H1 (cell line): ENCODE data around the gene TCP11X1. TPM values are rescaled to one million over a fixed set of nuclear protein-coding genes. Genes with fewer than 3 reads are reported as not detected.

Experiments used
- CTCF ChIA-PET: fragments of 300-600 bp; sonication (Branson Sonifier 250); formaldehyde crosslinking; loops from one replicate; lab custom pipeline; 2021; ENCODE audit not compliant: partially characterized antibody; lab: Charles Lee
- POLR2A ChIA-PET: fragments of 300-600 bp; sonication (Branson Sonifier 250); formaldehyde crosslinking; loops from one replicate; lab custom pipeline; 2021; ENCODE audit warnings: inconsistent platforms; ENCODE audit not compliant: partially characterized antibody; lab: Charles Lee
- DNase-seq, 2 experiments: peaks; one replicate each; pipeline versions ENCODE4 v3.0.0 to v3.0.0-alpha.2; 2010 to 2022; ENCODE audit warnings: low spot score in 2 of 2, low read depth in 1 of 2, mixed read lengths in 1 of 2
- FAIRE-seq: peaks from 2 replicates; lab custom pipeline; 2011; peaks lifted over from hg19 to GRCh38; lab: Jason Lieb, UNC
- H2AFZ ChIP-seq: 2 replicates; pipeline ENCODE4 v1.8.1; 2012; ENCODE audit warnings: low read length, inconsistent platforms
- H2AK5ac ChIP-seq: 2 replicates; pipeline ENCODE4 v1.6.1; 2013; ENCODE audit warnings: low read depth, low read length
- H2BK120ac ChIP-seq: replicated peaks from 2 replicates; pipeline ENCODE3; 2013; ENCODE audit warnings: low read depth, low read length, inconsistent platforms
- H2BK12ac ChIP-seq: 2 replicates; pipeline ENCODE4 v1.6.1; 2013; ENCODE audit warnings: low read depth, low read length
- H2BK15ac ChIP-seq: 2 replicates; pipeline ENCODE4 v1.6.1; 2013; ENCODE audit warnings: low read length
- H2BK20ac ChIP-seq: 2 replicates; pipeline ENCODE4 v1.6.1; 2013; ENCODE audit warnings: low read length
- H2BK5ac ChIP-seq: 2 replicates; pipeline ENCODE4 v1.6.1; 2013; ENCODE audit warnings: low read depth, low read length
- H3K14ac ChIP-seq: 2 replicates; pipeline ENCODE4 v1.6.1; 2013; ENCODE audit warnings: inconsistent platforms; ENCODE audit not compliant: insufficient read length
- H3K18ac ChIP-seq: 2 replicates; pipeline ENCODE4 v1.6.1; 2013; ENCODE audit warnings: low read length; ENCODE audit errors: extremely low read depth
- H3K23ac ChIP-seq: 2 replicates; pipeline ENCODE4 v1.6.1; 2013; ENCODE audit warnings: inconsistent platforms; ENCODE audit not compliant: insufficient read length
- H3K23me2 ChIP-seq: 2 replicates; pipeline ENCODE4 v1.6.1; 2013; ENCODE audit warnings: low read depth, low read length
- H3K27ac ChIP-seq: 2 replicates; pipeline ENCODE4 v1.6.1; 2011; ENCODE audit warnings: low read depth, low read length, inconsistent platforms
- H3K27me3 ChIP-seq, 4 experiments: replicated peaks in 1 of 4; 1 replicate in 1 of 4; 2 replicates in 3 of 4; pipeline versions ENCODE4 v1.6.1 to v1.8.1; 2011 to 2013; ENCODE audit warnings: low read length in 3 of 4, mild to moderate bottlenecking in 3 of 4, inconsistent platforms in 2 of 4, mixed read lengths in 2 of 4, moderate library complexity in 1 of 4; ENCODE audit not compliant: control insufficient read depth in 3 of 4, insufficient read depth in 3 of 4; ENCODE audit errors: extremely low read depth in 1 of 4
- H3K36me3 ChIP-seq, 4 experiments: 2 replicates each; pipeline versions ENCODE4 v1.6.1 to v1.8.1; 2011 to 2013; ENCODE audit warnings: mild to moderate bottlenecking in 4 of 4, low read length in 3 of 4, moderate library complexity in 2 of 4, control low read depth in 1 of 4, inconsistent platforms in 1 of 4; ENCODE audit not compliant: insufficient read depth in 4 of 4, control insufficient read depth in 2 of 4
- H3K4ac ChIP-seq: replicated peaks from 2 replicates; pipeline ENCODE3; 2013; ENCODE audit warnings: low read length, low read depth, mixed read lengths, inconsistent platforms; ENCODE audit not compliant: insufficient read length
- H3K4me1 ChIP-seq, 4 experiments: replicated peaks in 1 of 4; 1 replicate in 1 of 4; 2 replicates in 3 of 4; pipeline versions ENCODE4 v1.6.1 to v1.8.1; 2011 to 2013; ENCODE audit warnings: low read length in 3 of 4, inconsistent platforms in 2 of 4, mixed read lengths in 1 of 4; ENCODE audit not compliant: insufficient read depth in 4 of 4, control insufficient read depth in 3 of 4
- H3K4me2 ChIP-seq, 2 experiments: 2 replicates each; pipeline versions ENCODE4 v1.6.1 to v1.8.1; 2011 to 2013; ENCODE audit warnings: low read depth in 2 of 2, low read length in 2 of 2, control low read depth in 1 of 2, inconsistent platforms in 1 of 2, mild to moderate bottlenecking in 1 of 2; ENCODE audit not compliant: insufficient read depth in 1 of 2
- H3K4me3 ChIP-seq, 4 experiments: fragments of 200-600, 300-600 bp in 1 of 4; sonication (generic), shearing (Covaris generic), sonication (Bioruptor Twin) in 1 of 4; 2 replicates each; pipeline versions ENCODE4 v1.5.1 to v1.8.1; 2011 to 2016; ENCODE audit warnings: low read length in 4 of 4, low read depth in 3 of 4, control low read depth in 2 of 4, inconsistent platforms in 2 of 4, mild to moderate bottlenecking in 2 of 4, mixed read lengths in 1 of 4, moderate library complexity in 1 of 4; ENCODE audit not compliant: insufficient read depth in 2 of 4; ENCODE audit errors: extremely low read depth in 1 of 4
- H3K56ac ChIP-seq: replicated peaks from 2 replicates; pipeline ENCODE3; 2013; ENCODE audit warnings: low read depth, mild to moderate bottlenecking, mixed read lengths, low read length, inconsistent platforms; ENCODE audit not compliant: insufficient read length
- H3K79me1 ChIP-seq: 2 replicates; pipeline ENCODE4 v1.6.1; 2013; ENCODE audit warnings: low read depth, low read length, control low read depth
- H3K79me2 ChIP-seq, 2 experiments: 2 replicates each; pipeline versions ENCODE4 v1.6.1 to v1.8.1; 2012 to 2013; ENCODE audit warnings: low read length in 2 of 2, mild to moderate bottlenecking in 2 of 2, inconsistent platforms in 1 of 2; ENCODE audit not compliant: insufficient read depth in 2 of 2, control insufficient read depth in 1 of 2
- H3K9ac ChIP-seq, 4 experiments: replicated peaks in 1 of 4; 1 replicate in 1 of 4; 2 replicates in 3 of 4; pipeline versions ENCODE4 v1.6.1 to v1.8.1; 2011 to 2013; ENCODE audit warnings: low read depth in 3 of 4, low read length in 3 of 4, control low read depth in 2 of 4, mild to moderate bottlenecking in 2 of 4, moderate library complexity in 2 of 4, inconsistent platforms in 1 of 4; ENCODE audit errors: extremely low read depth in 1 of 4
- H3K9me3 ChIP-seq, 2 experiments: 2 replicates each; pipeline versions ENCODE4 v1.6.1 to v1.8.1; 2012 to 2013; ENCODE audit warnings: mild to moderate bottlenecking in 2 of 2, moderate library complexity in 2 of 2, control low read depth in 1 of 2, inconsistent platforms in 1 of 2, low read depth in 1 of 2, low read length in 1 of 2, mixed read lengths in 1 of 2; ENCODE audit not compliant: insufficient read depth in 2 of 2
- H4K20me1 ChIP-seq, 2 experiments: replicated peaks in 1 of 2; 2 replicates each; pipeline versions ENCODE3 to v1.8.1; 2011 to 2013; ENCODE audit warnings: inconsistent platforms in 2 of 2, low read length in 2 of 2, mild to moderate bottlenecking in 1 of 2; ENCODE audit not compliant: insufficient read depth in 2 of 2, control insufficient read depth in 1 of 2
- H4K5ac ChIP-seq: 2 replicates; pipeline ENCODE4 v1.6.1; 2013; ENCODE audit warnings: low read length, low read depth, mixed read lengths, inconsistent platforms; ENCODE audit not compliant: insufficient read length
- H4K8ac ChIP-seq: 2 replicates; pipeline ENCODE4 v1.8.0; 2013; ENCODE audit warnings: mild to moderate bottlenecking, moderate library complexity, low read length, inconsistent platforms; ENCODE audit not compliant: insufficient read depth; ENCODE audit errors: extremely low read depth
- H4K91ac ChIP-seq: replicated peaks from 2 replicates; pipeline ENCODE3; 2013; ENCODE audit warnings: low read length, mixed read lengths, inconsistent platforms; ENCODE audit not compliant: insufficient read length
- MAFK ChIP-seq: IDR thresholded peaks from 2 replicates; pipeline ENCODE4 v1.6.1; 2012; ENCODE audit warnings: low read depth, mild to moderate bottlenecking, improper control_type of control experiment, low read length
- SP2 ChIP-seq: IDR thresholded peaks from 2 replicates; pipeline ENCODE4 v1.6.1; 2012; ENCODE audit warnings: mild to moderate bottlenecking, low read length, inconsistent platforms
- WGBS, 2 experiments: shearing (Covaris generic) in 1 of 2; methylation state at CpG; one replicate each; pipeline versions ENCODE4 v1.1.6 to v1.1.7; 2013 to 2015; ENCODE audit warnings: low lambda C conversion rate in 2 of 2, mixed read lengths in 2 of 2, inconsistent platforms in 1 of 2, low coverage in 1 of 2, missing lambda C conversion rate in 1 of 2; ENCODE audit not compliant: insufficient replicate concordance in 2 of 2, insufficient coverage in 1 of 2, insufficient read length in 1 of 2; ENCODE audit errors: extremely low coverage in 1 of 2, missing lambda C conversion rate in 1 of 2; 5-methylcytosine and 5-hydroxymethylcytosine counted together
- polyA plus RNA-seq, 7 experiments: library from polyadenylated mRNA; depleted of rRNA in 3 of 7; stranded (reverse) in 5 of 7; unstranded in 2 of 7; fragments of >200 nt in 5 of 7; fragments of 200-250 nt in 2 of 7; gene quantifications; 1 replicate in 5 of 7; 2 replicates in 1 of 7; 4 replicates in 1 of 7; pipeline versions ENCODE4 v1.2.1 to v1.2.3, GENCODE V29; 2011 to 2013; ENCODE audit warnings: missing spikeins in 2 of 7, mixed read lengths in 2 of 7
- total RNA-seq: library from RNA; stranded (reverse); fragmentation: NEBNext Ultra II Directional; extraction: Animal tissue kit (Norgen Biotek cat#: 25700); gene quantifications from 2 replicates; pipeline ENCODE4 v1.2.1, GENCODE V29; 2021

The TCP11X1 gene
- total and polyA plus RNA-seq, 2 of the 8 experiments (the other 6 are each of a cell fraction or from before 2014, with no cell fraction given): not detected

DNA sequence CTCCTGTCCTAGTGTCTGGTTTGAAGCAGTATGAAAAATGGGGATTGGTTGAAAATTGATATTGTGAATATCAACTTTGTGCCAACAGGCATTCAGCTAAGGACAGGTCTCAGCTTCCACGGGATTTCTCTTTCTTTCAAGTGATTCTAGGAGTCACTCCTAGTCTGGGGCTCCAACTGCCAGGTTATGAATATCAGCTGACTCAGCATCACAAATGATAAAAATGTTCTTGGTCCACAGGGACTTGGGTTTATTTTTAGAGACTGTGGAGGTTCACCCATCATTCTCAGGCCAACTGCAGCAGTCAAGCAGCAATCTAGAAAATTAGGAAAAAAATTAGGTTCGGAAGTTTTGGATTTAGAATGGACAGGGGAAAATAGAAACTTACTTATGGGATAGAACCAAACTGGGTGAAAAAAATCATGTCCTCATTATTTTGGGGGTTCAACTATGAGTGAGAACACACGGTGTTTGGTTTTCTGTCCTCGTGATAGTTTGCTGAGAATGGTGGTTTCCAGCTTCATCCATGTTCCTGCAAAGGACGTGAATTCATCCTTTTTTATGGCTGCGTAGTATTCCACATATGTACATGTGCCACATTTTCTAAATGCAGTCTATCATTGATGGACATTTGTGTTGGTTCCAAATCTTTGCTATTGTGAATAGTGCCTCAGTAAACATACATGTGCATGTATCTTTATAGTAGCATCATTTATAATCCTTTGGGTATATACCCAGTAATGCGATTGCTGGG is 29.0 kb upstream of the TCP11X1 start:
- TF ChIP-seq SP2: no peak
- peak; percentile 8; the same call in 1 of the 2 replicates for TF ChIP-seq MAFK

More for the DNA sequence above, 29.0 kb upstream of the TCP11X1 start:
- FAIRE-seq (no peak), DNase-seq (no peak)
- Histone ChIP-seq H3K4me1 (no peaks in the 10 kb centered on the region), H3K9ac (no peak overlapping the region), H2AK5ac (no peak overlapping the region), H2BK120ac (no peak overlapping the region), H4K20me1 (no peaks in the 10 kb centered on the region), H3K23ac (no peak overlapping the region), H4K91ac (no peak overlapping the region), H3K27ac (no peak overlapping the region), H2BK20ac (no peak overlapping the region), H3K79me2 (no peaks in the 10 kb centered on the region), H3K36me3 (no peaks in the 10 kb centered on the region), H2BK15ac (no peak overlapping the region), H3K27me3 (no peaks in the 10 kb centered on the region), H3K23me2 (no peaks in the 10 kb centered on the region), H3K79me1 (no peaks in the 10 kb centered on the region), H3K4ac (no peak overlapping the region), H3K14ac (no peak overlapping the region), H2BK12ac (no peak overlapping the region), H3K9me3 (peaks cover 10 to 25% of the 10 kb centered on the region in 2 experiments; a peak in 3 of 4 replicates), H2AFZ (no peak overlapping the region), H3K56ac (no peak overlapping the region), H3K4me3 (no peak overlapping the region), H3K18ac (no peak overlapping the region), H4K5ac (no peak overlapping the region), H2BK5ac (no peak overlapping the region), H3K4me2 (no peak overlapping the region), H4K8ac (no peak overlapping the region)
- 78% methylated on average over 5 of the region's 7 CpGs; no CpG with 5 or more reads in 1 of the 2 experiments for WGBS, 2 experiments
- CTCF ChIA-PET: no interaction called here
- POLR2A ChIA-PET: no interaction called here
